Measurements from ENCODE around the gene MANF. TPM values are rescaled to one million over a fixed set of nuclear protein-coding genes. Genes with fewer than 3 reads are reported as not detected.

The MANF gene
- polyA plus RNA-seq, 3 donors from 2014 or later: 58.7 to 109 (median 82.4) TPM

- H3K4me1 Mint-ChIP-seq: peaks cover 66 to 76% of the 10 kb centered on the region in 2 donors
- peaks cover 0 to 21% (median 16%) of the 10 kb centered on the region in 3 donors for H3K36me3 Mint-ChIP-seq
- peak overlapping the region in 3 of 6 donors; percentile 28 to 59 (median 45) for H3K27ac Mint-ChIP-seq
- peaks cover 9 to 23% (median 16%) of the 10 kb centered on the region in 3 donors for H3K27me3 Mint-ChIP-seq (ENCODE audit: low read depth in 3 of 3)
- no peak for DNase-seq
- H3K4me3 Mint-ChIP-seq: peak overlapping the region in 1 of 5 donors; percentile 26
- H3K9me3 Mint-ChIP-seq: no peaks in the 10 kb centered on the region
These were observed 3.4 kb downstream of the MANF start for GRCh38 chr3:51388286-51389029.

- Mint-ChIP-seq H3K4me3 (peak overlapping the region in 4 of 5 donors; percentile 15 to 75 (median 58)), H3K4me1 (peaks cover 66 to 74% of the 10 kb centered on the region in 2 donors), H3K36me3 (peaks cover 0 to 29% (median 16%) of the 10 kb centered on the region in 3 donors)
These were observed 4.5 kb downstream of the MANF start for GRCh38 chr3:51389423-51390183.

GRCh38 chr3:51390246-51391074, 5.4 kb downstream of the MANF start:
- Mint-ChIP-seq H3K4me1 (peaks cover 64 to 77% of the 10 kb centered on the region in 2 donors), H3K9me3 (no peaks in the 10 kb centered on the region), H3K36me3 (peaks cover 5 to 35% (median 16%) of the 10 kb centered on the region in 3 donors), H3K27me3 (ENCODE audit: low read depth in 3 of 3) (peaks cover 6 to 16% (median 9%) of the 10 kb centered on the region in 3 donors), H3K4me3 (peak overlapping the region; percentile 74 to 80 (median 75)), H3K27ac (peak overlapping the region; percentile 70 to 91 (median 80))
- DNase-seq: no peak

More at GRCh38 chr3:51389423-51390183, 4.5 kb downstream of the MANF start:
- DNase-seq: peak; percentile 47 to 57 (median 48)
- no peaks in the 10 kb centered on the region for H3K9me3 Mint-ChIP-seq
- H3K27me3 Mint-ChIP-seq (ENCODE audit: low read depth in 3 of 3): peaks cover 12 to 20% (median 14%) of the 10 kb centered on the region in 3 donors
- peak overlapping the region; percentile 59 to 91 (median 76) for H3K27ac Mint-ChIP-seq

GRCh38 chr3:51391075-51391565, 6.0 kb downstream of the MANF start, which contains the start of gene RBM15B:
Gene RBM15B (plus strand): TSS chr3:51391285. CDS start chr3:51391400, 115 bp downstream.
- Mint-ChIP-seq H3K27ac (peak within 1 kb of the TSS; percentile 70 to 91 (median 85)), H3K36me3 (peaks cover 5 to 36% (median 16%) of the 10 kb centered on the region in 3 donors), H3K9me3 (no peaks in the 10 kb centered on the region), H3K4me1 (peaks cover 60 to 75% of the 10 kb centered on the region in 2 donors), H3K27me3 (ENCODE audit: low read depth in 3 of 3) (peaks cover 4 to 10% (median 6%) of the 10 kb centered on the region in 3 donors), H3K4me3 (peak within 1 kb of the TSS; percentile 75 to 82 (median 81))
- peak; percentile 97 for DNase-seq

GRCh38 chr3:51391566-51392354, 6.7 kb downstream of the MANF start:
- H3K27ac Mint-ChIP-seq: peak overlapping the region in 5 of 6 donors; percentile 76 to 88 (median 85)
- peak in 1 of 3 donors; percentile 58 for DNase-seq
- H3K9me3 Mint-ChIP-seq: no peaks in the 10 kb centered on the region
- peak overlapping the region; percentile 75 to 82 (median 81) for H3K4me3 Mint-ChIP-seq
- H3K27me3 Mint-ChIP-seq (ENCODE audit: low read depth in 3 of 3): peaks cover 4 to 7% (median 4%) of the 10 kb centered on the region in 3 donors
- H3K4me1 Mint-ChIP-seq: peaks cover 59 to 75% of the 10 kb centered on the region in 2 donors
- peaks cover 5 to 39% (median 12%) of the 10 kb centered on the region in 3 donors for H3K36me3 Mint-ChIP-seq

- H3K27ac Mint-ChIP-seq: peak overlapping the region in 5 of 6 donors; percentile 55 to 75 (median 72)
- no peaks in the 10 kb centered on the region for H3K9me3 Mint-ChIP-seq
- DNase-seq: no peak
- H3K36me3 Mint-ChIP-seq: peaks cover 5 to 43% (median 12%) of the 10 kb centered on the region in 3 donors
- peak overlapping the region; percentile 30 to 82 (median 70) for H3K4me3 Mint-ChIP-seq
- H3K4me1 Mint-ChIP-seq: peaks cover 55 to 79% of the 10 kb centered on the region in 2 donors
- H3K27me3 Mint-ChIP-seq (ENCODE audit: low read depth in 3 of 3): peaks cover 4 to 7% (median 4%) of the 10 kb centered on the region in 3 donors
These were observed 7.5 kb downstream of the MANF start for GRCh38 chr3:51392355-51393133.

GRCh38 chr3:51393134-51393495, 8.0 kb downstream of the MANF start:
- Mint-ChIP-seq H3K4me3 (peak overlapping the region in 3 of 5 donors; percentile 6 to 77 (median 70)), H3K4me1 (peaks cover 49 to 73% of the 10 kb centered on the region in 2 donors), H3K27me3 (ENCODE audit: low read depth in 3 of 3) (peaks cover 4 to 7% (median 4%) of the 10 kb centered on the region in 3 donors), H3K9me3 (no peaks in the 10 kb centered on the region), H3K36me3 (peaks cover 5 to 39% (median 7%) of the 10 kb centered on the region in 3 donors), H3K27ac (peak overlapping the region in 5 of 6 donors; percentile 22 to 72 (median 60))
- DNase-seq: no peak

GRCh38 chr3:51393564-51393963, 8.5 kb downstream of the MANF start:
- no peaks in the 10 kb centered on the region for H3K9me3 Mint-ChIP-seq
- peak overlapping the region in 2 of 5 donors; percentile 33 to 50 for H3K4me3 Mint-ChIP-seq
- peaks cover 4 to 7% (median 4%) of the 10 kb centered on the region in 3 donors for H3K27me3 Mint-ChIP-seq (ENCODE audit: low read depth in 3 of 3)
- H3K36me3 Mint-ChIP-seq: peaks cover 5 to 39% (median 7%) of the 10 kb centered on the region in 3 donors
- peaks cover 49 to 69% of the 10 kb centered on the region in 2 donors for H3K4me1 Mint-ChIP-seq
- peak overlapping the region in 3 of 6 donors; percentile 60 to 76 (median 65) for H3K27ac Mint-ChIP-seq
- DNase-seq: no peak

GRCh38 chr3:51394541-51394940, 9.4 kb downstream of the MANF start:
- H3K4me1 Mint-ChIP-seq: peaks cover 42 to 59% of the 10 kb centered on the region in 2 donors
- no peaks in the 10 kb centered on the region for H3K9me3 Mint-ChIP-seq
- H3K27me3 Mint-ChIP-seq (ENCODE audit: low read depth in 3 of 3): peaks cover 4 to 7% (median 4%) of the 10 kb centered on the region in 3 donors
- H3K4me3 Mint-ChIP-seq: peak overlapping the region in 1 of 5 donors; percentile 71
- peaks cover 4 to 34% (median 5%) of the 10 kb centered on the region in 3 donors for H3K36me3 Mint-ChIP-seq
- DNase-seq: no peak
- peak overlapping the region in 5 of 6 donors; percentile 7 to 76 (median 65) for H3K27ac Mint-ChIP-seq

GRCh38 chr3:51395493-51396213, 10.6 kb downstream of the MANF start:
- Mint-ChIP-seq H3K36me3 (peaks cover 4 to 38% (median 5%) of the 10 kb centered on the region in 3 donors), H3K9me3 (no peaks in the 10 kb centered on the region), H3K4me3 (no peak overlapping the region), H3K4me1 (peaks cover 34 to 51% of the 10 kb centered on the region in 2 donors), H3K27ac (peak overlapping the region; percentile 42 to 83 (median 78)), H3K27me3 (ENCODE audit: low read depth in 3 of 3) (peaks cover 4 to 7% (median 4%) of the 10 kb centered on the region in 3 donors)
- DNase-seq: no peak

GRCh38 chr3:51396401-51396800, 11.3 kb downstream of the MANF start:
- peak overlapping the region; percentile 42 to 82 (median 76) for H3K27ac Mint-ChIP-seq
- peaks cover 31 to 48% of the 10 kb centered on the region in 2 donors for H3K4me1 Mint-ChIP-seq
- no peaks in the 10 kb centered on the region for H3K9me3 Mint-ChIP-seq
- no peak for DNase-seq
- no peak overlapping the region for H3K4me3 Mint-ChIP-seq
- peaks cover 4 to 42% (median 5%) of the 10 kb centered on the region in 3 donors for H3K36me3 Mint-ChIP-seq
- peaks cover 0 to 4% (median 2%) of the 10 kb centered on the region in 3 donors for H3K27me3 Mint-ChIP-seq (ENCODE audit: low read depth in 3 of 3)

Data from immature natural killer cell (primary cell).